ENCODE data around the gene HPS3.

- TF ChIP-seq CTCF (IDR thresholded peaks at IDR 0.05 in 4 of 5, conservative IDR thresholded peaks at IDR 0.05 in 1 of 5) (no peak), POLR2A (IDR thresholded peaks at IDR 0.05) (no peak)
These were observed 14.3 kb upstream of the HPS3 start for GRCh38 chr3:149115114-149115513.
